PC-9 (cell line): ENCODE measurements around the gene MRM2.

Source experiments
- EZH2 ChIP-seq: fragments of 200-600 bp; sonication (generic); IDR thresholded peaks from 2 replicates; pipeline ENCODE4 v1.8.0; 2017; ENCODE audit warnings: antibody characterized with exemption, low read depth
- TF ChIP-seq, protein P1 (sequence below): fragments of 200-600 bp; sonication (generic); conservative IDR thresholded peaks from 2 replicates; pipeline ENCODE4 v1.6.1; 2017; ENCODE audit warnings: mixed run types, antibody characterized with exemption, mild to moderate bottlenecking, moderate library complexity

DNA sequence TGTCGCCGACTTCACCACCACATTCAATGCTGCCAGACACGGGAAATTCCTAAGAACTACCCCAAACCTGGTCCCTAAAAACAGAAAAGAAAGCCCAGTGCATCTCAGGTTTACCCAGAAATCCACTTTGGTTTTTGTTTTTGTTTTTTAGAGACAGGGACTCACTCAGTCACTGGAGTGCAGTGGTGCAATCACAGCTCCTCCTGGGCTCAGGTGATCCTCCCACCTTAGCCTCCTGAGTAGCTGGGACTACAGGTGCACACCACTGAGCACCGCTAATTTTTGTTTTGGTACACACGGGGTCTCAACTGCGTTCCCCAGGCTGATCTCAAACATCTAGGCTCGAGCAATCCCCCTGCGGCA lies 32.1 kb downstream of the MRM2 start:
- TF ChIP-seq, protein P1, sequence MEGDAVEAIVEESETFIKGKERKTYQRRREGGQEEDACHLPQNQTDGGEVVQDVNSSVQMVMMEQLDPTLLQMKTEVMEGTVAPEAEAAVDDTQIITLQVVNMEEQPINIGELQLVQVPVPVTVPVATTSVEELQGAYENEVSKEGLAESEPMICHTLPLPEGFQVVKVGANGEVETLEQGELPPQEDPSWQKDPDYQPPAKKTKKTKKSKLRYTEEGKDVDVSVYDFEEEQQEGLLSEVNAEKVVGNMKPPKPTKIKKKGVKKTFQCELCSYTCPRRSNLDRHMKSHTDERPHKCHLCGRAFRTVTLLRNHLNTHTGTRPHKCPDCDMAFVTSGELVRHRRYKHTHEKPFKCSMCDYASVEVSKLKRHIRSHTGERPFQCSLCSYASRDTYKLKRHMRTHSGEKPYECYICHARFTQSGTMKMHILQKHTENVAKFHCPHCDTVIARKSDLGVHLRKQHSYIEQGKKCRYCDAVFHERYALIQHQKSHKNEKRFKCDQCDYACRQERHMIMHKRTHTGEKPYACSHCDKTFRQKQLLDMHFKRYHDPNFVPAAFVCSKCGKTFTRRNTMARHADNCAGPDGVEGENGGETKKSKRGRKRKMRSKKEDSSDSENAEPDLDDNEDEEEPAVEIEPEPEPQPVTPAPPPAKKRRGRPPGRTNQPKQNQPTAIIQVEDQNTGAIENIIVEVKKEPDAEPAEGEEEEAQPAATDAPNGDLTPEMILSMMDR, result no peak
- TF ChIP-seq EZH2, result no peak
